ENCODE results near the gene SYT9. TPM values are rescaled to one million over a fixed set of nuclear protein-coding genes. Genes with fewer than 3 reads are reported as not detected.

Gene SYT9
- total and polyA plus RNA-seq, 4 donors: 0.05 to 5.4 (median 2.6) TPM

- WGBS: 96% methylated on average over 3 of the region's 3 CpGs
- no peak for DNase-seq (ENCODE audit: low spot score)
- no peaks in the 10 kb centered on the region for H3K27me3 ChIP-seq (ENCODE audit: control insufficient read depth in 4 of 4, insufficient read depth in 4 of 4, low read length in 3 of 4)
- H3K9me3 ChIP-seq (ENCODE audit: control insufficient read depth in 4 of 4, low read length in 3 of 4): no peaks in the 10 kb centered on the region
- no peaks in the 10 kb centered on the region for H3K4me1 ChIP-seq (ENCODE audit: control insufficient read depth in 4 of 4, insufficient read depth in 4 of 4, low read length in 3 of 4)
- peaks cover 0 to 2% (median 0%) of the 10 kb centered on the region in 4 donors for H3K36me3 ChIP-seq (ENCODE audit: control insufficient read depth in 4 of 4, insufficient read depth in 3 of 4, low read depth in 1 of 4, low read length in 3 of 4)
- H3K9ac ChIP-seq (ENCODE audit: low read depth in 1 of 2, low read length in 2 of 2): no peak overlapping the region
- TF ChIP-seq MAX (IDR thresholded peaks at IDR 0.05): no peak
- TF ChIP-seq ZBTB33 (IDR thresholded peaks at IDR 0.05): no peak
- TF ChIP-seq ATF3 (IDR thresholded peaks at IDR 0.05): no peak
- TF ChIP-seq REST (IDR thresholded peaks at IDR 0.05): no peak
- TF ChIP-seq HNF4A (conservative IDR thresholded peaks at IDR 0.05): no peak
- TF ChIP-seq YY1 (IDR thresholded peaks at IDR 0.05): no peak
- TF ChIP-seq HNF4G (IDR thresholded peaks at IDR 0.05): no peak
- no peak for TF ChIP-seq RXRA (IDR thresholded peaks at IDR 0.05)
- TF ChIP-seq NR2F2 (IDR thresholded peaks at IDR 0.05): no peak
- no peak for TF ChIP-seq CTCF (IDR thresholded peaks at IDR 0.05; ENCODE audit: low read depth, low read length, missing input control)
- no peak for TF ChIP-seq FOXA1 (IDR thresholded peaks at IDR 0.05)
- no peak for TF ChIP-seq TAF1 (conservative IDR thresholded peaks at IDR 0.05)
- no peak overlapping the region for H3K27ac ChIP-seq (ENCODE audit: low read depth in 1 of 2, low read length in 2 of 2)
- H3K4me3 ChIP-seq (ENCODE audit: low read depth in 1 of 3, low read length in 3 of 3): no peak overlapping the region
Measured at GRCh38 chr11:7450836-7451235, 199.1 kb downstream of the SYT9 start.

GRCh38 chr11:7451520-7451919, 199.8 kb downstream of the SYT9 start:
- 79% methylated on average over 3 of the region's 3 CpGs for WGBS
- DNase-seq (ENCODE audit: low spot score): no peak
- Histone ChIP-seq H3K9me3 (ENCODE audit: control insufficient read depth in 4 of 4, low read length in 3 of 4) (no peaks in the 10 kb centered on the region), H3K27ac (ENCODE audit: low read depth in 1 of 2, low read length in 2 of 2) (no peak overlapping the region), H3K4me3 (ENCODE audit: low read depth in 1 of 3, low read length in 3 of 3) (no peak overlapping the region), H3K27me3 (ENCODE audit: control insufficient read depth in 4 of 4, insufficient read depth in 4 of 4, low read length in 3 of 4) (no peaks in the 10 kb centered on the region), H3K9ac (ENCODE audit: low read depth in 1 of 2, low read length in 2 of 2) (no peak overlapping the region), H3K36me3 (ENCODE audit: control insufficient read depth in 4 of 4, insufficient read depth in 3 of 4, low read depth in 1 of 4, low read length in 3 of 4) (peaks cover 0 to 2% (median 0%) of the 10 kb centered on the region in 4 donors), H3K4me1 (ENCODE audit: control insufficient read depth in 4 of 4, insufficient read depth in 4 of 4, low read length in 3 of 4) (no peaks in the 10 kb centered on the region)
- TF ChIP-seq ATF3 (IDR thresholded peaks at IDR 0.05): no peak
- TF ChIP-seq REST (IDR thresholded peaks at IDR 0.05): no peak
- no peak for TF ChIP-seq NR2F2 (IDR thresholded peaks at IDR 0.05)
- no peak for TF ChIP-seq HNF4G (IDR thresholded peaks at IDR 0.05)
- no peak for TF ChIP-seq ZBTB33 (IDR thresholded peaks at IDR 0.05)
- TF ChIP-seq FOXA2 (IDR thresholded peaks at IDR 0.05): no peak
- TF ChIP-seq EGR1 (IDR thresholded peaks at IDR 0.05; ENCODE audit: low read depth in 2 of 2): no peak
- no peak for TF ChIP-seq RXRA (IDR thresholded peaks at IDR 0.05)
- no peak for TF ChIP-seq FOXA1 (IDR thresholded peaks at IDR 0.05)
- TF ChIP-seq HNF4A (conservative IDR thresholded peaks at IDR 0.05): no peak
- TF ChIP-seq JUND (IDR thresholded peaks at IDR 0.05): no peak
- no peak for TF ChIP-seq YY1 (IDR thresholded peaks at IDR 0.05)
- TF ChIP-seq SP1 (IDR thresholded peaks at IDR 0.05): no peak

All from liver (tissue), 9 donors.